ENCODE data around the gene HEXA. TPM values are rescaled to one million over a fixed set of nuclear protein-coding genes. Genes with fewer than 3 reads are reported as not detected.
A peak's percentile ranks its signal among the peaks of the same experiment; 100 is the strongest.

HEXA gene
- total and polyA plus RNA-seq, 5 donors: 66.6 to 98.1 (median 93.0) TPM

GRCh38 chr15:72345806-72346205, 30.0 kb downstream of the HEXA start:
- H3K27ac ChIP-seq (ENCODE audit: low read length): no peak overlapping the region
- intact Hi-C loops (cut with DNase I): no loop called here
- H3K4me3 ChIP-seq (ENCODE audit: low read length): no peak overlapping the region
- no peaks in the 10 kb centered on the region for H3K27me3 ChIP-seq (ENCODE audit: control insufficient read depth, insufficient read depth)
- WGBS: 89% methylated on average over 3 of the region's 3 CpGs
- DNase-seq (no peak), ATAC-seq (no peak)
- H3K9me3 ChIP-seq (ENCODE audit: control insufficient read depth, low read length): no peaks in the 10 kb centered on the region
- H3K4me1 ChIP-seq (ENCODE audit: control insufficient read depth, insufficient read depth, low read length): no peaks in the 10 kb centered on the region

- intact Hi-C loops (cut with DNase I): no loop called here
- ATAC-seq (no peak), DNase-seq (peak in 1 of 3 donors; percentile 16)
- H3K4me1 ChIP-seq (ENCODE audit: control insufficient read depth, insufficient read depth, low read length): no peaks in the 10 kb centered on the region
- WGBS: 84% methylated on average over 7 of the region's 7 CpGs
- H3K9me3 ChIP-seq (ENCODE audit: control insufficient read depth, low read length): no peaks in the 10 kb centered on the region
- H3K27me3 ChIP-seq (ENCODE audit: control insufficient read depth, insufficient read depth): no peaks in the 10 kb centered on the region
- H3K4me3 ChIP-seq (ENCODE audit: low read length): no peak overlapping the region
- H3K27ac ChIP-seq (ENCODE audit: low read length): no peak overlapping the region
These were observed 30.5 kb downstream of the HEXA start for GRCh38 chr15:72345280-72345679.

- H3K27ac ChIP-seq (ENCODE audit: low read length): no peak overlapping the region
- H3K9me3 ChIP-seq (ENCODE audit: control insufficient read depth, low read length): no peaks in the 10 kb centered on the region
- 78% methylated on average over 1 of the region's 1 CpG for WGBS
- DNase-seq (no peak), ATAC-seq (no peak)
- peaks cover 2% of the 10 kb centered on the region for H3K4me1 ChIP-seq (ENCODE audit: control insufficient read depth, insufficient read depth, low read length)
- intact Hi-C loops (cut with DNase I): no loop called here
- no peaks in the 10 kb centered on the region for H3K27me3 ChIP-seq (ENCODE audit: control insufficient read depth, insufficient read depth)
- no peak overlapping the region for H3K4me3 ChIP-seq (ENCODE audit: low read length)
These were observed 31.2 kb downstream of the HEXA start for GRCh38 chr15:72344602-72345001.

DNA sequence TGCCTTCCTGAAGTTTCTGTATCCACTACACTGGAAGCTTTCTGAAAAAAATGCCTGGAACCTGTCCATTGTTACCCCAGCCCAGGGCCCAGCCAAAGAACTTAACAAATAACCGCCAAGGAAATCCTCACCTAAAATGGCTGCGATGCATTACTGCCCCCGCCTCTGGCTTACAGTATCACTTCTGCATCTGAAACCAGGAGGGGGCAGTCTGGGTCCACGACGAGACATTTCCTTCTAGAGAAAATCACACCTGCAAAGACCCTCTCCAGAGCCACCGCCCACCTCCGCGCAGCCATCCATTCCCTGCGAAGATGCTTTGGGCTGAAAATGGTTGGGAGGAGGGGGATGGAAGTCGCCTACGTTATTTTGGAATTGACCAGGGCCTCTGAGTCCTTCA, 33.4 kb downstream of the HEXA start:
- peak in 1 of 3 donors; percentile 16 for DNase-seq
- ATAC-seq: no peak
- Histone ChIP-seq H3K27me3 (ENCODE audit: control insufficient read depth, insufficient read depth) (no peaks in the 10 kb centered on the region), H3K4me3 (ENCODE audit: low read length) (no peak overlapping the region), H3K27ac (ENCODE audit: low read length) (no peak overlapping the region), H3K9me3 (ENCODE audit: control insufficient read depth, low read length) (no peaks in the 10 kb centered on the region), H3K4me1 (ENCODE audit: control insufficient read depth, insufficient read depth, low read length) (peaks cover 2% of the 10 kb centered on the region)
- WGBS: 56% methylated on average over 11 of the region's 11 CpGs
- intact Hi-C loops (cut with DNase I): no loop called here

DNA sequence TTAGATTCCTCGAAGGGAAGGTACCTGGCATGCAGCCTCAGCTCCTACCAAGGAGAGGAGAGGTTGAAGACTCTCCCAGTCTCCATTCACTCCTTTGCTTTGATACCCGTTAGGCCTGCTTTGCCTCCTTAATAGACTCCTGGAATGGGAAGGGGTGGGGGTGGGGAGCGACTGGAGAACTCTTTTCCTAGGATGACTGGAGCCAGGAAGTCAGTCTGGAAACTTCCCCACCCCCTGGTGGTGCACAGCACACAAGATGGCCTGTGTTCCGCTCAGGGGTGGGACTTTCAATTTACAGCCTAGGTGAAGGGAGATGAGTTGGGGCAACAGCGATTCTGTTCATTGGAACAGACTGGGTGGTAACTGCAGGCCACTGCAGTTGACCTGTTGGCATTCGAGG, 34.5 kb downstream of the HEXA start:
- H3K27ac ChIP-seq (ENCODE audit: low read length): no peak overlapping the region
- ATAC-seq (no peak), DNase-seq (no peak)
- H3K27me3 ChIP-seq (ENCODE audit: control insufficient read depth, insufficient read depth): no peaks in the 10 kb centered on the region
- intact Hi-C loops (cut with DNase I): no loop called here
- no peaks in the 10 kb centered on the region for H3K9me3 ChIP-seq (ENCODE audit: control insufficient read depth, low read length)
- no peak overlapping the region for H3K4me3 ChIP-seq (ENCODE audit: low read length)
- WGBS: 78% methylated on average over 6 of the region's 6 CpGs
- peaks cover 2% of the 10 kb centered on the region for H3K4me1 ChIP-seq (ENCODE audit: control insufficient read depth, insufficient read depth, low read length)

DNA sequence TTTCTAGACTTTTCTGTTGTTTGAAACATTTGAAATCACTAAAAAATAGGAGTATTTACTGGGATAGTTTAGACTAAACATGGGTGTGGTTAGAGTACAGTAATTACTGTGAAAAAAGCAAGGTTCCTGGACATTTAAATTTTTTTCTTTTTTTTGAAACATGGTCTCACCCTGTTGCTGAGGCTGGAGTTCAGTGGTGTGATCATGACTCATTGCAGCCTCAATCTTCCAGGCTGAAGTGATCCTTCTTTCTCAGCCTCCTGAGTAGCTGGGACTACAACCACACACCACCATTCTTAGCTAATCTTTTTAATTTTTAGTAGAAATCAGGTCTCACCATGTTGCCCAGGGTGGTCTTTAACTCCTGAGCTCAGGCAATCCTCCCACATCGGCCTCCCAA, 35.4 kb downstream of the HEXA start:
- DNase-seq: no peak
- peaks cover 2% of the 10 kb centered on the region for H3K4me1 ChIP-seq (ENCODE audit: control insufficient read depth, insufficient read depth, low read length)
- ATAC-seq: no peak
- WGBS: 94% methylated on average over 1 of the region's 1 CpG
- no peak overlapping the region for H3K27ac ChIP-seq (ENCODE audit: low read length)
- no peak overlapping the region for H3K4me3 ChIP-seq (ENCODE audit: low read length)
- intact Hi-C loops (cut with DNase I): no loop called here
- no peaks in the 10 kb centered on the region for H3K27me3 ChIP-seq (ENCODE audit: control insufficient read depth, insufficient read depth)
- H3K9me3 ChIP-seq (ENCODE audit: control insufficient read depth, low read length): no peaks in the 10 kb centered on the region

GRCh38 chr15:72339777-72340177, 36.0 kb downstream of the HEXA start:
- WGBS: 32% methylated on average over 3 of the region's 3 CpGs
- DNase-seq (no peak), ATAC-seq (peak; percentile 77 to 78)
- no peaks in the 10 kb centered on the region for H3K27me3 ChIP-seq (ENCODE audit: control insufficient read depth, insufficient read depth)
- H3K27ac ChIP-seq (ENCODE audit: low read length): peak overlapping the region; percentile 17
- peaks cover 2% of the 10 kb centered on the region for H3K4me1 ChIP-seq (ENCODE audit: control insufficient read depth, insufficient read depth, low read length)
- no peaks in the 10 kb centered on the region for H3K9me3 ChIP-seq (ENCODE audit: control insufficient read depth, low read length)
- H3K4me3 ChIP-seq (ENCODE audit: low read length): no peak overlapping the region
- intact Hi-C loops (cut with DNase I): no loop called here

- H3K27ac ChIP-seq (ENCODE audit: low read length): peak overlapping the region; percentile 35
- intact Hi-C loops (cut with DNase I): no loop called here
These were observed 37.0 kb downstream of the HEXA start for GRCh38 chr15:72338617-72339321.

GRCh38 chr15:72338148-72338547, 37.7 kb downstream of the HEXA start:
- ATAC-seq: no peak
- Histone ChIP-seq H3K27ac (ENCODE audit: low read length) (peak overlapping the region; percentile 35), H3K4me3 (ENCODE audit: low read length) (no peak overlapping the region), H3K27me3 (ENCODE audit: control insufficient read depth, insufficient read depth) (no peaks in the 10 kb centered on the region), H3K9me3 (ENCODE audit: control insufficient read depth, low read length) (no peaks in the 10 kb centered on the region), H3K4me1 (ENCODE audit: control insufficient read depth, insufficient read depth, low read length) (peaks cover 2% of the 10 kb centered on the region)
- no peak for DNase-seq
- intact Hi-C loops (cut with DNase I): no loop called here
- WGBS: over 99% methylated on average over 2 of the region's 2 CpGs

More at GRCh38 chr15:72338617-72339321, 37.0 kb downstream of the HEXA start:
- WGBS: 60% methylated on average over 9 of the region's 9 CpGs
- Histone ChIP-seq H3K9me3 (ENCODE audit: control insufficient read depth, low read length) (no peaks in the 10 kb centered on the region), H3K4me3 (ENCODE audit: low read length) (no peak overlapping the region), H3K4me1 (ENCODE audit: control insufficient read depth, insufficient read depth, low read length) (peaks cover 2% of the 10 kb centered on the region), H3K27me3 (ENCODE audit: control insufficient read depth, insufficient read depth) (no peaks in the 10 kb centered on the region)
- peak; percentile 85 to 86 for ATAC-seq
- peak in 1 of 3 donors; percentile 29 for DNase-seq

DNA sequence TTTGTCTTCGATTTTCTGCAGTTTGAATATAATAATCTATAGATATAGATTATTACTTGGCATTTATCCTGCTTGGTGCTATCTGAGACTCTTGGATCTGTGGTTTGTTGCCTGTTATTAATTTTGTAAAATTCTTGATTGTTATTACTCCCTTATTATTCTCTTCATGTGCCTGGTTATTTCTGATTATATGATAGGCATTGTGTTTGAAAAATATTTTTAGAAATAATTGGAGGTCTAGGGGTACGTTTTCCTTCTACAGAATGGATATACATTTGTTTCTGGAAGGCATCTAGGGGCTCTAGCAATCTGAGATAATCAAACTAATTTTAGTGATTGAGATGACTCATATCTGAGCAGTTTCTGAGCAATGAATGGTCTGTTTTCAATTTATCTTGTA, 41.0 kb downstream of the HEXA start:
- H3K4me3 ChIP-seq (ENCODE audit: low read length): no peak overlapping the region
- H3K27ac ChIP-seq (ENCODE audit: low read length): no peak overlapping the region
- WGBS: 88% methylated on average over 2 of the region's 2 CpGs
- ATAC-seq: no peak
- H3K27me3 ChIP-seq (ENCODE audit: control insufficient read depth, insufficient read depth): no peaks in the 10 kb centered on the region
- peaks cover 1% of the 10 kb centered on the region for H3K4me1 ChIP-seq (ENCODE audit: control insufficient read depth, insufficient read depth, low read length)
- DNase-seq: no peak
- intact Hi-C loops (cut with DNase I): no loop called here
- H3K9me3 ChIP-seq (ENCODE audit: control insufficient read depth, low read length): no peaks in the 10 kb centered on the region

- no peaks in the 10 kb centered on the region for H3K27me3 ChIP-seq (ENCODE audit: control insufficient read depth, insufficient read depth)
- no peak for DNase-seq
- no peak overlapping the region for H3K27ac ChIP-seq (ENCODE audit: low read length)
- no peak for ATAC-seq
- H3K4me3 ChIP-seq (ENCODE audit: low read length): no peak overlapping the region
- intact Hi-C loops (cut with DNase I): no loop called here
- H3K4me1 ChIP-seq (ENCODE audit: control insufficient read depth, insufficient read depth, low read length): no peaks in the 10 kb centered on the region
- H3K9me3 ChIP-seq (ENCODE audit: control insufficient read depth, low read length): no peaks in the 10 kb centered on the region
- WGBS: 76% methylated on average over 3 of the region's 3 CpGs
These were observed 44.8 kb downstream of the HEXA start for GRCh38 chr15:72331021-72331420.

GRCh38 chr15:72323752-72324151, 52.1 kb downstream of the HEXA start:
- DNase-seq (no peak), ATAC-seq (no peak)
- H3K4me1 ChIP-seq (ENCODE audit: control insufficient read depth, insufficient read depth, low read length): peaks cover 7% of the 10 kb centered on the region
- H3K27ac ChIP-seq (ENCODE audit: low read length): no peak overlapping the region
- H3K27me3 ChIP-seq (ENCODE audit: control insufficient read depth, insufficient read depth): no peaks in the 10 kb centered on the region
- 100% methylated on average over 1 of the region's 1 CpG for WGBS
- no peaks in the 10 kb centered on the region for H3K9me3 ChIP-seq (ENCODE audit: control insufficient read depth, low read length)
- intact Hi-C loops (cut with DNase I): no loop called here
- H3K4me3 ChIP-seq (ENCODE audit: low read length): no peak overlapping the region
